Measurements from ENCODE around the gene PKIB.

The PKIB gene

GRCh38 chr6:122772724-122773415, 162.7 kb downstream of the PKIB start:
- Histone ChIP-seq H3K27me3 (ENCODE audit: insufficient read depth, low read length) (peaks cover 24% of the 10 kb centered on the region; the same call in 1 of the 2 replicates), H3K36me3 (ENCODE audit: insufficient read depth, low read length) (no peaks in the 10 kb centered on the region), H3K27ac (ENCODE audit: low read depth, low read length) (no peak overlapping the region), H3K4me3 (ENCODE audit: low read depth, low read length) (no peak overlapping the region), H2AFZ (ENCODE audit: low read length, unreplicated experiment) (no peak overlapping the region), H3K79me2 (ENCODE audit: control insufficient read depth, insufficient read depth, low read length, unreplicated experiment) (no peaks in the 10 kb centered on the region), H3K4me1 (ENCODE audit: control insufficient read depth, insufficient read depth, low read length, unreplicated experiment) (no peaks in the 10 kb centered on the region)
